Activated CD4-positive, alpha-beta T cell treated with anti-CD3 and anti-CD28 coated beads, Interleukin-2, amount 50 U/mL, for 24 hours (primary cell): ENCODE results near the gene ERMARD.

Source experiments
- DNase-seq, 2 donors: peaks; one replicate each; pipeline ENCODE4 v3.0.0-alpha.2; 2020; ENCODE audit warnings: low read depth in 1 of 2, low spot score in 1 of 2

ERMARD gene

GRCh38 chr6:169824848-169825557, 73.6 kb downstream of the ERMARD start:
- DNase-seq, result no peak

- DNase-seq, result no peak
Observed at GRCh38 chr6:169825558-169826225, 74.3 kb downstream of the ERMARD start.

GRCh38 chr6:169826697-169827096, 75.3 kb downstream of the ERMARD start:
- no peak for DNase-seq

GRCh38 chr6:169827290-169827717, 75.9 kb downstream of the ERMARD start:
- DNase-seq, result no peak

- no peak for DNase-seq
Observed at GRCh38 chr6:169828176-169828575, 76.8 kb downstream of the ERMARD start.

- DNase-seq, result no peak
Observed at GRCh38 chr6:169829786-169830185, 78.4 kb downstream of the ERMARD start.

GRCh38 chr6:169830876-169831275, 79.5 kb downstream of the ERMARD start:
- no peak for DNase-seq
